HEK293T (cell line): ENCODE results near the gene TARBP2.
"Not testable (repeated sequence)": the region's sequence is repeated elsewhere in the genome, so short reads cannot be mapped to it uniquely, and the experiment has no call there.

Source experiments
- CTCF ChIA-PET: fragments of 350-600 bp; formaldehyde crosslinking; extraction: SDS; loops from one replicate; lab custom pipeline; 2021; ENCODE audit warnings: antibody characterized with exemption, inconsistent platforms; lab: Yijun Ruan, JAX
- POLR2A ChIA-PET: fragments of 350-600 bp; formaldehyde crosslinking; extraction: SDS; loops from one replicate; lab custom pipeline; 2020; ENCODE audit warnings: antibody characterized with exemption, inconsistent platforms; lab: Yijun Ruan, JAX
- DNase-seq: peaks from one replicate; pipeline ENCODE4 v3.0.0; 2012; ENCODE audit warnings: mixed read lengths; ENCODE audit errors: extremely low spot score
- ARNT ChIP-seq: fragments of 450-650 bp; IDR thresholded peaks from 2 replicates; pipeline ENCODE4 v1.6.1; 2017; ENCODE audit warnings: mild to moderate bottlenecking
- BHLHE40 ChIP-seq: fragments of 450-650 bp; IDR thresholded peaks from 2 replicates; pipeline ENCODE4 v1.6.1; 2016; ENCODE audit warnings: mild to moderate bottlenecking, moderate library complexity, borderline replicate concordance
- CTBP1 ChIP-seq: fragments of 450-650 bp; IDR thresholded peaks from 2 replicates; pipeline ENCODE4 v1.6.1; 2016; ENCODE audit warnings: borderline replicate concordance
- ELF4 ChIP-seq: fragments of 450-650 bp; IDR thresholded peaks from 2 replicates; pipeline ENCODE4 v1.6.1; 2017; ENCODE audit warnings: antibody characterized with exemption
- FOXA1 ChIP-seq: fragments of 450-650 bp; IDR thresholded peaks from 2 replicates; pipeline ENCODE4 v1.6.1; 2016; ENCODE audit warnings: mild to moderate bottlenecking
- FOXK2 ChIP-seq: fragments of 450-650 bp; IDR thresholded peaks from 2 replicates; pipeline ENCODE4 v1.6.1; 2016; ENCODE audit warnings: mild to moderate bottlenecking
- FOXM1 ChIP-seq: fragments of 450-650 bp; IDR thresholded peaks from 2 replicates; pipeline ENCODE4 v1.6.1; 2017; ENCODE audit warnings: mild to moderate bottlenecking, borderline replicate concordance
- HDGF ChIP-seq: fragments of 450-650 bp; IDR thresholded peaks from 2 replicates; pipeline ENCODE4 v1.6.1; 2017; ENCODE audit warnings: antibody characterized with exemption, borderline replicate concordance
- L3MBTL2 ChIP-seq: fragments of 450-650 bp; conservative IDR thresholded peaks from 2 replicates; pipeline ENCODE4 v1.6.1; 2016; ENCODE audit warnings: mild to moderate bottlenecking
- LEF1 ChIP-seq: fragments of 450-650 bp; IDR thresholded peaks from 2 replicates; pipeline ENCODE4 v1.6.1; 2017; ENCODE audit warnings: mild to moderate bottlenecking, borderline replicate concordance
- NFRKB ChIP-seq: fragments of 450-650 bp; IDR thresholded peaks from 2 replicates; pipeline ENCODE4 v1.6.1; 2016; ENCODE audit warnings: mild to moderate bottlenecking, moderate library complexity
- SP1 ChIP-seq: fragments of 450-650 bp; IDR thresholded peaks from 2 replicates; pipeline ENCODE4 v1.6.1; 2017
- SUZ12 ChIP-seq: fragments of 450-650 bp; IDR thresholded peaks from 2 replicates; pipeline ENCODE4 v1.6.1; 2016; ENCODE audit warnings: mild to moderate bottlenecking
- TARDBP ChIP-seq: fragments of 450-650 bp; IDR thresholded peaks from 2 replicates; pipeline ENCODE4 v1.6.1; 2016
- ZNF384 ChIP-seq: fragments of 450-650 bp; IDR thresholded peaks from 2 replicates; pipeline ENCODE4 v1.6.1; 2016
- TF ChIP-seq, protein P1 (sequence below): fragments of 450-650 bp; IDR thresholded peaks from 2 replicates; pipeline ENCODE4 v1.6.1; 2016

The TARBP2 gene

DNA sequence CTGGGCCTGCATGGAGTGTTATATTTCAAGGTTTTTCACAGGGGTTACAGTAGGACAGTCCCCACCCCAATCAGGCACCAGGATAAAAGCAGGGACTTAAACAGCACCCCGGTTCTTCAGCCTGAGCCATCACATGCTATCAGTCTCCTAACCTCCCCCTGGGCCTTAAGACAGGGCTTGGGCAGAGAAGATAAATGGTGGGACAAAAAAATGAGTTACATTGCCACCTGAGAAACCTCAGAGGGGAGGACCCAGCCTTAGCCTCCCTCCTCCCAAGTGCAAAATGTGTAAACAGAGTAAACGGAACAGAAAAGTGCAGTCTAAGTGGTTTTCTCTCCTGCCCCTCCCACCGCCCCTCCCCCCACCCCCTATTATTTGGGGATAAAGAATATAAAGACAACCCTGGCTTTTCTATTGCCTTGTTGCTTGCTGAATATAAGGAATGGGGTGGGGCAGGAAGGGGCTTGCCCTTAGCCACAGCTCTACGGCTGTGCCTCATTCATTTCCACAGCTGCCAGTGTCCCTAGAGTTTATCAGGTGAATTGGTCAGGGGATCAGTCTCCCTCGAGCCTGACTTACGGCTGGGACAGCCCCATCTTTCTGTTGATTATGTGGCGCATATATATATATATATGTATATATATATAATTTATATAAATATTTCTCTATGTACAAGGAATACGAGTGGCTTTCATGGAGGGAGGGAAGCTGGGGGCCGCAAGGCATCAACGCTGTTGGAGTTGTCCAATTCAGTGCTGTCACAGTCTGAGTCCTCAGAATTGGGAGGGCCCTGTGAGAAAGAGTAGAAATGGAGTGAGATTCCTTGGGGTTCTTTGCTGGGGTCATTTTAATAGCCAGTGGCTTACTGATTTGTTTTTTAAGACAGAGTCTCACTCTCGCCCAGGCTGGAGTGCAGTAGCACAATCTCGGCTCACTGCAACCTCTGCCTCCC, 20.3 kb upstream of the TARBP2 start:
- CTCF ChIA-PET: interaction anchor here (0.6 kb wide), 1 partner anchor 31 kb away, joined by 3 read pairs; no protein-coding TSS in a partner anchor
- no peak for DNase-seq
- POLR2A ChIA-PET: interaction anchor here (0.7 to 2.7 kb wide), 4 partner anchors 12 to 186 kb away, joined by 3 to 19 read pairs (median 6); partner anchors contain the start of genes PFDN5 and TARBP2
- no peak for TF ChIP-seq ELF4
- no peak for TF ChIP-seq ARNT
- TF ChIP-seq LEF1: no peak
- no peak for TF ChIP-seq SUZ12
- no peak for TF ChIP-seq FOXM1
- TF ChIP-seq CTBP1: no peak
- no peak for TF ChIP-seq ZNF384
- TF ChIP-seq FOXK2: no peak
- TF ChIP-seq FOXA1: no peak
- no peak for TF ChIP-seq HDGF
- no peak for TF ChIP-seq BHLHE40
- TF ChIP-seq NFRKB: no peak
- TF ChIP-seq, protein P1, sequence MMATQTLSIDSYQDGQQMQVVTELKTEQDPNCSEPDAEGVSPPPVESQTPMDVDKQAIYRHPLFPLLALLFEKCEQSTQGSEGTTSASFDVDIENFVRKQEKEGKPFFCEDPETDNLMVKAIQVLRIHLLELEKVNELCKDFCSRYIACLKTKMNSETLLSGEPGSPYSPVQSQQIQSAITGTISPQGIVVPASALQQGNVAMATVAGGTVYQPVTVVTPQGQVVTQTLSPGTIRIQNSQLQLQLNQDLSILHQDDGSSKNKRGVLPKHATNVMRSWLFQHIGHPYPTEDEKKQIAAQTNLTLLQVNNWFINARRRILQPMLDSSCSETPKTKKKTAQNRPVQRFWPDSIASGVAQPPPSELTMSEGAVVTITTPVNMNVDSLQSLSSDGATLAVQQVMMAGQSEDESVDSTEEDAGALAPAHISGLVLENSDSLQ: no peak
- TF ChIP-seq SP1: no peak
- no peak for TF ChIP-seq TARDBP
- no peak for TF ChIP-seq L3MBTL2

DNA sequence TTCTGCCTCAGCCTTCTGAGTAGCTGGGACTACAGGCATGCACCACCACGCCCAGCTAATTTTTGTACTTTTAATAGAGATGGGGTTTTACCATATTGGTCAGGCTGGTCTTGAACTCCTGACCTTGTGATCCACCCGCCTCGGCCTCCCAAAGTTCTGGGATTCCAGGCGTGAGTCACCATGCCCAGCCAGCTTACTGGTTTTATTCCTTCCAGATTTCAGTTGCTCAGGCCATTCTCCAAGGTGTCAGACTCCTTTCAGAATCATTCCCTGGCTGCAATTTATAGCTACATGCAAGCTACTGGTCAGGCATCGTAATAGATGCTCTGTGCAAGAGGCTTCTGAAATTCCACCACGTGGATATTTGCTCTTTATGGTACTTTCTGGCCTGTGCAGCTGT, 19.6 kb upstream of the TARBP2 start:
- DNase-seq, CTCF ChIA-PET: not testable (repeated sequence)
- POLR2A ChIA-PET: interaction anchor here (0.7 to 2.7 kb wide), 4 partner anchors 12 to 186 kb away, joined by 3 to 19 read pairs (median 6); partner anchors contain the start of genes PFDN5 and TARBP2

DNA sequence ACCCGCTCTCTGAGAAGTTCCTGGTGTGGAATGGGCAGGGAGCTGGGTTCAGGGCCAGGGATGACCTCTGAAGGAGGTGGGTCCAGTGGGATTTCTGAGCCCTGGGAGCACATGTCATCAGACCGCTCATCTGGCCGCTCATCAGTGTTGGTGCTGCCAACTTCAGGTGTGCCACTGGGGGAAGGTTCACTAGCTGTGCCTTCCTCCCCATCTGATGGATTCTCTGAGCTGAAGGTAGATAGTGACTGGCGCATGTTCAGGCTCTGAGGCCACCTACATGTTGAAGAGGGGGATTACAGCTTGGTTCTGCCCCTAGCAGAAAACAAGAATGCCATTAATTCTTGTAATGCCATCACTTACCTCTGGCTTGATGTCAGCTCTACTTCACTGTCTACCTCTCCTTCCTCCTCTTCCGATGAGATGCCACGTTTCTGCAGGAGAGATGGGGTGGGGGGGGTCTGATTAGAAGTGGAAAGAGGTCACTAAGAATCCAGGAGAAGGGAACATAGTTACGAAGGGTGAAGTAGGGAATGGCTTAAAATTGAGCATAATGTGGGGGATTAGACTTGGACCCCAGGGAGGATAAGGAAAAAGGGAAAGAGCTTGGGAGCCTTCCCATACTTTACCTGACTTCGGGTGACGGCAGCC, 19.0 kb upstream of the TARBP2 start:
- CTCF ChIA-PET: interaction anchor here (1.1 kb wide), 1 partner anchor 19 kb away, joined by 3 read pairs; the partner anchor contains the start of gene TARBP2
- DNase-seq: peak; percentile 39
- no peak for TF ChIP-seq FOXA1
- no peak for TF ChIP-seq ZNF384
- no peak for TF ChIP-seq TARDBP
- TF ChIP-seq FOXK2: no peak
- no peak for TF ChIP-seq L3MBTL2
- TF ChIP-seq ELF4: no peak
- TF ChIP-seq BHLHE40: no peak
- no peak for TF ChIP-seq FOXM1
- no peak for TF ChIP-seq SUZ12
- no peak for TF ChIP-seq CTBP1
- TF ChIP-seq ARNT: no peak
- no peak for TF ChIP-seq HDGF
- no peak for TF ChIP-seq LEF1
- POLR2A ChIA-PET: interaction anchor here (1.2 to 2.7 kb wide), 3 partner anchors 11 to 187 kb away, joined by 3 to 19 read pairs (median 10); partner anchors contain the start of genes PFDN5 and TARBP2

DNA sequence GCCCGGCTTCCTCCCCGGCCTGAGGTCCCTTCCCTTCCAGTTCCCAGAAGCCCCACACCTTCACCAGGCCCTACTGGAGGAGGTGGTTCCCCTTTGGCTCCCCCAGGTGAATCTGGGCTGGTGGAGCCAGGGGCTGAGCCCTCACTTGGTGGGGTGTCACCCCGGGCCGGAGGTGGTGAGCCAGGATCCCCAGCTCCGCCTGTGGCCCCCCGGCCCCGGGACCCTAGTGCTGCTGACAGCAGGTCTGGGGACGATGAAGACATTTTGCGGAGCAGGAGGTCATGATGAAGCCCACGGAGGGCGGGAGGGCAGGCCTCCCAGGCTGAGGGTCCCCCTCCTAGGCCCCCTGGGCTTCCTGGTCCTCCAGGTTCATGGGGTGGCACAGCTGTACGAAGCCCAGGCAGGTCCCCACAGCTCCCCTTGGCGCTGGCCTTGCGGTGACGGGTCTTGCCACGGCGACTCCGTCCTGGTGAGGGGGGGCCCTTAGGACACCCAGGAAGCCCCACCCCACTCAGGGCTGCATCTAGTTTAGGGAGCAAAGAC, 18.4 kb upstream of the TARBP2 start:
- ChIA-PET POLR2A (interaction anchor here (1.1 to 2.7 kb wide), 4 partner anchors 11 to 41 kb away, joined by 3 to 19 read pairs (median 8); partner anchors contain the start of genes PRR13 and TARBP2), CTCF (interaction anchor here (1.1 kb wide), 1 partner anchor 18 kb away, joined by 3 read pairs; the partner anchor contains the start of gene TARBP2)
- DNase-seq: no peak
- TF ChIP-seq SP1 (no peak), FOXA1 (no peak)

DNA sequence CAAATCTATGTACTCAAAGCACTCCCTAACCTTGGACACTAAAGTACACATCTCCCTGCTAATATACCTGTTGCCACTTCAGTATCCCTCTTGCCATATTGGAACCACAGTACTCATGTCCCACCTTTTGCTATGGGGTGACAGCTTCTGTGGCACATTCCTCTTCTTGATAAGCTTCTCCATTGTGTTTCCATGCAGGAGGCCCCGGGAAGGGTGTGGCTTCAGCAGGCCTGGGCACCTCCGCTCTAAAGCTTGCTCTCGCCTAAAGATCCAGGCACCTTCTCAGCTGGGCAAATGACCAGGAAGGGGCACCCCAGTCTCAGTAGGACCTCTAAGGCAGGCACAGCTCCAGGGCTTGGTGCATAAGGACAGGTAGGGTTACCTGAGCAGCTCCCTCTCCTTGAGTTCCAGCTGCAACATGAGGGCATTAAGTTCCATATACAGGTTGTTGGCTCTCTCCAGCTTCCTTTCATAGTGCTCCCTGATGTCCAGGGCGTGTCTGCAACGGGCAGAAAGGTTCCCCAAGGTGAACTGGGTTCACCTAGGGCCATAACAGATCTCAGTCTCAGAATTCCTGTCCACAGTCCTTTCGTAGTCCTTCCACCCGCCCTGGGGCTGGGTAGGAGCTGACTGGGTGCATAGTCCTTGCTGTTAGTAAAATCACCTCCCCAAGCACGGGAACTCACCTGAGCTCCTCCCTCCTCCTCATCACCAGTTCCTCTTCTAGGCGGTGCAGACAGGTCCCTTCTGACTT, 17.7 kb upstream of the TARBP2 start:
- DNase-seq: no peak
- no peak for TF ChIP-seq L3MBTL2
- no peak for TF ChIP-seq LEF1
- no peak for TF ChIP-seq CTBP1
- TF ChIP-seq, protein P1: no peak
- TF ChIP-seq FOXM1: no peak
- TF ChIP-seq SUZ12: no peak
- no peak for TF ChIP-seq ARNT
- TF ChIP-seq SP1: no peak
- no peak for TF ChIP-seq ZNF384
- no peak for TF ChIP-seq NFRKB
- ChIA-PET CTCF (interaction anchor here (1.1 kb wide), 1 partner anchor 18 kb away, joined by 3 read pairs; the partner anchor contains the start of gene TARBP2), POLR2A (interaction anchor here (0.6 to 2.7 kb wide), 5 partner anchors 10 to 162 kb away, joined by 3 to 19 read pairs (median 3); partner anchors contain the start of genes PRR13 and TARBP2)

DNA sequence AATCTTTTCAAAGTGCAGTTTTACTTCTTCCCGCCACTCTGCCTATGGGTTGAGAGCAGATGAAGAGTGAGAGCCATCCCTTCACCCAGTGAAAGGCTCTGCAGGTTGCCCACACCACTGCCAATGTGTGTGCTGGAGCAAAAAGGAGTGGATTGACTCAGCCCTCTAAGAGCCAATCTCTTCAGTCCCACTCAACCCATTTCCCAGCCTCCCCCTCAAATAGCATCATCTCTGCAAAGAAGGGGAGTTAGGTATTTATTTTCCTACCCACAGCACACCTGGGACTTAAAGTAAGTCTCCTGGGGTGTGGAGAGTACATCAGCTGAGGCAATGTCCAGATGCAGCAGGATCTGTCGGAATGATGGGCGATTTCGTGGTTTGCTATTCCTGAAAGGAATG, 17.1 kb upstream of the TARBP2 start:
- ChIA-PET POLR2A (interaction anchor here (0.6 to 2.7 kb wide), 3 partner anchors 9 to 162 kb away, joined by 3 to 19 read pairs (median 3); partner anchors contain the start of gene PRR13), CTCF (no interaction called here)
- TF ChIP-seq FOXK2: no peak
- DNase-seq: no peak
